Measurements from ENCODE around the gene PIGBOS1. TPM values are rescaled to one million over a fixed set of nuclear protein-coding genes. Genes with fewer than 3 reads are reported as not detected.

PIGBOS1 gene
- total and polyA plus RNA-seq, 9 of the 15 experiments (the other 6 are each of a cell fraction or from before 2014, with no cell fraction given), result 25.2 to 76.2 (median 46.0) TPM

- peak; percentile 92 for TF ChIP-seq CBFB (CRISPR knock-in tag; IDR thresholded peaks at IDR 0.05)
- TF ChIP-seq JUND (IDR thresholded peaks at IDR 0.05; ENCODE audit: borderline replicate concordance, low read depth, low read length), result peak; percentile 46
- no peak; the same call in 1 of the 3 replicates for TF ChIP-seq JUND (tag; IDR thresholded peaks at IDR 0.05; ENCODE audit: borderline replicate concordance, low read depth, low read length)
- no peak for TF ChIP-seq ZNF583 (CRISPR knock-in tag; IDR thresholded peaks at IDR 0.05)
- no peak for TF ChIP-seq HMBOX1 (IDR thresholded peaks at IDR 0.05)
- TF ChIP-seq HES1 (IDR thresholded peaks at IDR 0.05; ENCODE audit: low read depth), result 0 out of 2 replicates have a peak, but pooled peaks have one; percentile 19
- TF ChIP-seq SNIP1 (IDR thresholded peaks at IDR 0.05; ENCODE audit: low read depth), result peak; percentile 41; the same call in 1 of the 2 replicates
- TF ChIP-seq ZC3H8 (IDR thresholded peaks at IDR 0.05), result peak; percentile 40; the same call in 1 of the 2 replicates
- TF ChIP-seq HMGN3 (IDR thresholded peaks at IDR 0.05; ENCODE audit: borderline replicate concordance, extremely low read depth, insufficient read length, low read depth, low read length), result peak; percentile 24
- TF ChIP-seq ARNT (IDR thresholded peaks at IDR 0.05), result peak; percentile 14 to 34; a peak in 2 of 4 replicates
- TF ChIP-seq E2F1 (CRISPR knock-in tag; IDR thresholded peaks at IDR 0.05), result 0 out of 2 replicates have a peak, but pooled peaks have one; percentile 56
- TF ChIP-seq CTBP1 (IDR thresholded peaks at IDR 0.05; ENCODE audit: borderline replicate concordance), result peak; percentile 81
- 0 out of 4 replicates have a peak, but pooled peaks of 1 of the 2 experiments have one; percentile 27 for TF ChIP-seq ZMIZ1 (IDR thresholded peaks at IDR 0.05; ENCODE audit: low read depth in 2 of 2, low read length in 2 of 2)
- peak; percentile 46; the same call in 1 of the 2 replicates for TF ChIP-seq KLF1 (tag; IDR thresholded peaks at IDR 0.05)
- TF ChIP-seq AFF1 (IDR thresholded peaks at IDR 0.05; ENCODE audit: low read depth in 1 of 2, partially characterized antibody in 2 of 2), result peak in 1 of 2 experiments; percentile 69
These were observed at the start of gene PIGBOS1, which contains the start of gene PIGB (continued) for GRCh38 chr15:55318588-55319494.
